ENCODE data around the gene FGF11.

DNA sequence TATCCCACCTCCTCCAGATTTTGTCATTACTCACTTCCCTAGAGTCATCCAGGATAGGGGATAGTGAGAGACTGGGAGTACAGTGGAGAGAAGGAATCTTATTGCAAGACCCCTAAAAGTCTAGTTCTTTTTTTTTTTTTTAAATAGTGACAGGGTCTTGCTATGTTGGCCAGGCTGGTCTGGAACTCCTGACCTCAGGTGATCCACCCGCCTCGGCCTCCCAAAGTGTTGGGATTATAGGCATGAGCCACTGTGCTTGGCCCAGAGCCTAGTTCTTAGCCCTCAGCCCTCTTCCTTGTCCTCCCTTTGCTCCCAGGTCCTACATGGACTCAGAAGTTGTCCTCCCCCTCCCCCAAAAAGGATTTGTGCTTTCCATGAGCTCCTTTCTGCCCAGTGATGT, 2.8 kb downstream of the FGF11 start:
- TF ChIP-seq, protein P1, sequence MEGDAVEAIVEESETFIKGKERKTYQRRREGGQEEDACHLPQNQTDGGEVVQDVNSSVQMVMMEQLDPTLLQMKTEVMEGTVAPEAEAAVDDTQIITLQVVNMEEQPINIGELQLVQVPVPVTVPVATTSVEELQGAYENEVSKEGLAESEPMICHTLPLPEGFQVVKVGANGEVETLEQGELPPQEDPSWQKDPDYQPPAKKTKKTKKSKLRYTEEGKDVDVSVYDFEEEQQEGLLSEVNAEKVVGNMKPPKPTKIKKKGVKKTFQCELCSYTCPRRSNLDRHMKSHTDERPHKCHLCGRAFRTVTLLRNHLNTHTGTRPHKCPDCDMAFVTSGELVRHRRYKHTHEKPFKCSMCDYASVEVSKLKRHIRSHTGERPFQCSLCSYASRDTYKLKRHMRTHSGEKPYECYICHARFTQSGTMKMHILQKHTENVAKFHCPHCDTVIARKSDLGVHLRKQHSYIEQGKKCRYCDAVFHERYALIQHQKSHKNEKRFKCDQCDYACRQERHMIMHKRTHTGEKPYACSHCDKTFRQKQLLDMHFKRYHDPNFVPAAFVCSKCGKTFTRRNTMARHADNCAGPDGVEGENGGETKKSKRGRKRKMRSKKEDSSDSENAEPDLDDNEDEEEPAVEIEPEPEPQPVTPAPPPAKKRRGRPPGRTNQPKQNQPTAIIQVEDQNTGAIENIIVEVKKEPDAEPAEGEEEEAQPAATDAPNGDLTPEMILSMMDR (IDR thresholded peaks at IDR 0.05 in 8 of 11, conservative IDR thresholded peaks at IDR 0.05 in 3 of 11), result no peak
- no peak for TF ChIP-seq POLR2A (IDR thresholded peaks at IDR 0.05)

All from spleen (tissue), 7 donors.